HepG2 (cell line): ENCODE measurements around the gene CXCL8. TPM values are rescaled to one million over a fixed set of nuclear protein-coding genes. Genes with fewer than 3 reads are reported as not detected.

ENCODE experiments used
- ATAC-seq: fragments of 200-7000 bp; cut with Tn5 transposase; 3 replicates; pipeline ENCODE4 v1.9.1; 2020; ENCODE audit warnings: mild to moderate bottlenecking, moderate library complexity
- BruUV-seq: library from RNA; stranded (reverse); fragments of 400-500 nt; replicated peaks from 2 replicates; lab custom pipeline; 2021; lab: Mats Ljungman, UMichigan
- CTCF ChIA-PET: fragments of 300-600 bp; formaldehyde crosslinking; extraction: SDS; loops from one replicate; lab custom pipeline; 2021; ENCODE audit warnings: low total read pairs, inconsistent platforms, low intra/inter-chr PET ratio; lab: Yijun Ruan, JAX
- POLR2A ChIA-PET: fragments of 350-600 bp; sonication (Branson Sonifier 250); formaldehyde crosslinking; loops from one replicate; lab custom pipeline; 2020; ENCODE audit warnings: antibody characterized with exemption, inconsistent platforms; lab: Yijun Ruan, JAX
- DNase-seq: peaks from one replicate; pipeline ENCODE4 v3.0.0-alpha.2; 2015; ENCODE audit warnings: low spot score
- FAIRE-seq: peaks from 3 replicates; lab custom pipeline; 2011; peaks lifted over from hg19 to GRCh38; lab: Jason Lieb, UNC
- H2AFZ ChIP-seq: one replicate; pipeline ENCODE4 v1.6.1; 2011; ENCODE audit warnings: low read length, inconsistent platforms
- H3K27ac ChIP-seq: fragments of 300-600 bp; 3 replicates; pipeline ENCODE4 v1.8.0; 2011; ENCODE audit warnings: mixed run types, mild to moderate bottlenecking, mixed read lengths, low read length, inconsistent platforms; ENCODE audit not compliant: insufficient read depth; ENCODE audit errors: extremely low read length
- H3K27me3 ChIP-seq, 2 experiments: fragments of 200-600 bp in 1 of 2; 2 replicates in 1 of 2; 3 replicates in 1 of 2; pipeline versions ENCODE4 v1.6.0 to v1.8.0; 2011; ENCODE audit warnings: low read length in 2 of 2, mild to moderate bottlenecking in 2 of 2, moderate library complexity in 2 of 2, inconsistent platforms in 1 of 2; ENCODE audit not compliant: insufficient read depth in 2 of 2, control insufficient read depth in 1 of 2
- H3K36me3 ChIP-seq, 2 experiments: fragments of 200-600 bp in 1 of 2; replicated peaks in 1 of 2; 2 replicates in 1 of 2; 3 replicates in 1 of 2; pipeline versions ENCODE4 v1.5.1 to v1.8.0; 2011; ENCODE audit warnings: low read length in 2 of 2, inconsistent platforms in 1 of 2; ENCODE audit not compliant: insufficient read depth in 2 of 2, control insufficient read depth in 1 of 2
- H3K4me1 ChIP-seq: 2 replicates; pipeline ENCODE4 v1.5.1; 2012; ENCODE audit warnings: low read length, inconsistent platforms; ENCODE audit not compliant: insufficient read depth
- H3K4me2 ChIP-seq: 2 replicates; pipeline ENCODE4 v1.6.0; 2011; ENCODE audit warnings: low read depth, low read length, inconsistent platforms
- H3K4me3 ChIP-seq, 3 experiments: fragments of 200-600 bp in 1 of 3; sonication (generic), shearing (Covaris generic) in 1 of 3; replicated peaks in 1 of 3; 2 replicates each; pipeline ENCODE4 v1.5.1; 2011 to 2016; ENCODE audit warnings: low read length in 3 of 3, inconsistent platforms in 2 of 3, low read depth in 2 of 3, mild to moderate bottlenecking in 2 of 3, control low read depth in 1 of 3, mixed read lengths in 1 of 3; ENCODE audit not compliant: insufficient read depth in 1 of 3
- H3K79me2 ChIP-seq: one replicate; pipeline ENCODE4 v1.6.1; 2011; ENCODE audit warnings: low read length, inconsistent platforms; ENCODE audit not compliant: insufficient read depth
- H3K9ac ChIP-seq: 2 replicates; pipeline ENCODE4 v1.6.0; 2011; ENCODE audit warnings: mild to moderate bottlenecking, low read depth, low read length, inconsistent platforms; ENCODE audit not compliant: insufficient read depth
- H3K9me3 ChIP-seq: 2 replicates; pipeline ENCODE4 v1.5.1; 2012; ENCODE audit warnings: mild to moderate bottlenecking, low read length
- H4K20me1 ChIP-seq: 2 replicates; pipeline ENCODE4 v1.6.0; 2011; ENCODE audit warnings: inconsistent platforms, mild to moderate bottlenecking, low read length, moderate library complexity; ENCODE audit not compliant: insufficient read depth
- ATF7 ChIP-seq, 2 experiments: fragments of 450-650 bp in 1 of 2; sonication (generic) in 1 of 2; formaldehyde crosslinking in 1 of 2; IDR thresholded peaks; 2 replicates each; pipeline versions ENCODE4 v1.4.0 to v1.6.1; 2016 to 2020; ENCODE audit warnings: antibody characterized with exemption in 1 of 2, mild to moderate bottlenecking in 1 of 2, missing genetic modification reagents in 1 of 2
- CEBPB ChIP-seq: IDR thresholded peaks from 2 replicates; pipeline ENCODE4 v1.6.1; 2011; ENCODE audit warnings: low read depth, low read length, improper control_type of control experiment, borderline replicate concordance
- KAT7 ChIP-seq: IDR thresholded peaks from 2 replicates; pipeline ENCODE4 v1.6.1; 2018; ENCODE audit warnings: borderline replicate concordance, missing compliant biosample characterization
- TBX2 ChIP-seq: sonication (generic); formaldehyde crosslinking; IDR thresholded peaks from 2 replicates; pipeline ENCODE4 v1.5.0; 2020; ENCODE audit warnings: missing genetic modification reagents, mild to moderate bottlenecking, borderline replicate concordance
- TOPORS ChIP-seq: sonication (generic); formaldehyde crosslinking; IDR thresholded peaks from 2 replicates; pipeline ENCODE4 v1.8.0; 2023; ENCODE audit warnings: mild to moderate bottlenecking, missing genetic modification reagents
- ZNF335 ChIP-seq: sonication (generic); formaldehyde crosslinking; IDR thresholded peaks from 2 replicates; pipeline ENCODE4 v1.4.0; 2020; ENCODE audit warnings: missing genetic modification reagents
- WGBS: methylation state at CpG from one replicate; pipeline ENCODE4 v1.1.6; 2017; ENCODE audit warnings: low lambda C conversion rate; 5-methylcytosine and 5-hydroxymethylcytosine counted together
- in situ Hi-C: cut with HindIII; loops from 2 replicates; pipeline ENCODE4 v1.10.0; 2017; ENCODE audit warnings: low pct_unique_long_range_greater_than_20kb; ENCODE audit not compliant: extremely low pct_ligation_motif_present
- intact Hi-C: fragments of 100-400 bp; cut with micrococcal nuclease; formaldehyde crosslinking; loops from one replicate; pipeline ENCODE4 v1.10.0; 2022; ENCODE audit not compliant: unreplicated experiment
- polyA plus RNA-seq, 8 experiments: library from polyadenylated mRNA; depleted of rRNA in 3 of 8; stranded (reverse) in 7 of 8; unstranded in 1 of 8; fragments of >200 nt; fragmentation: Illumina TruSeq in 4 of 8; extraction: Trizol in 4 of 8; gene quantifications; 2 replicates each; pipeline versions ENCODE4 v1.2.1 to v1.2.3, GENCODE V29; 2011 to 2016; ENCODE audit warnings: low read depth in 4 of 8, missing spikeins in 1 of 8, mixed read lengths in 1 of 8; ENCODE audit not compliant: insufficient read depth in 1 of 8
- total RNA-seq, 5 experiments: library from RNA; depleted of rRNA; stranded (reverse); fragments of >200 nt; fragmentation: Illumina TruSeq; extraction: Trizol; gene quantifications; 2 replicates each; pipeline ENCODE4 v1.2.3, GENCODE V29; 2016; ENCODE audit warnings: low read depth in 1 of 5
- TF ChIP-seq, protein P1 (sequence below): sonication (generic); formaldehyde crosslinking; IDR thresholded peaks from 2 replicates; pipeline ENCODE4 v1.5.0; 2020; ENCODE audit warnings: mild to moderate bottlenecking, missing genetic modification reagents
- TF ChIP-seq, protein P2 (sequence below): sonication (generic); formaldehyde crosslinking; conservative IDR thresholded peaks from 2 replicates; pipeline ENCODE4 v1.4.0; 2020; ENCODE audit warnings: missing genetic modification reagents

Gene CXCL8
- total and polyA plus RNA-seq, 2 of the 13 experiments (the other 11 are each of a cell fraction or from before 2014, with no cell fraction given), result 1.8 to 7.8 TPM

DNA sequence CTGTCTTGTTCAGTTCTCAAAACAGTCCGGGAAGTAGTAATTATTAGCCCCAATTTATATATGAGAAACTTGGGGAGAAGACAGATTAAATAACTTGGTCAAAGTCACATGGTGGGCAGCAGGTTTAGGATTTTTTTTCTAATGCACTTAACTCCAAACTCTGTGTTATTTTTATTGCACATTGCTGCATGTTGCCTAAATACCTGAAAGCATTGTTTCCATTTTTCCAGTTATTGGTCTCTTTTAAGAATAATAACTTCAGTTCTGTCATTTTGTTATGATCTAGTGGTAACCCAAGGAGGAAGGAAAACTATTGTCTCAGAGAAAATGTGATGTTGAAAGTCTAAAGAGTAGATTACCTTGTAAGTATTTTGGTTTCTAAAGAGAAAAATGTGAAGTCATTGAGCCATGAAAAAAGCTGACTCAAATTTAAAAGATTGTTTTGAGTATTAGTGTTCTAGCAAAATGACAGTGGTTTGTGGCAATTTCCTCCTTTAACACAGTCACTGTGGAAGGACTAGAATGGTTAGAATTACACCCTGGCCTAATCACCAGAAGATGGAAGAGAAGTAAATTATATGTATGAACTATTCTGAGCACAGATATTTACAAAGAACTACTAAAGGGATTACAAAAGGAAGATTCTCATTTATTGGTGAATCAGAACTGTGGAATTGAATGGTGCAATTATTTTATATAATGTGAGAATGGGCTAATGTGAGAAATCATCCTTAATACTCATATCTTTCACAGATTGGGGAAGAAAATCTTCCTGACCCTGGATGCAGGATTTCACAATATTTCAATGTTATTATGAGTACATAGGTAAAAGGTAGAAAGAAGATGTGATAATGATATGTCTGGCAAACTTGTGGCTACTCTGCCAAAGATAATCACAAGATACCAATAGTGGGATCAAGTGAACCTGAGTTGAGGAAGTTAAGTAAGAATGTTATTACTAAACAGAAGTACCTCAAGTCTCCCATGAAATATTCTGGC lies 21.7 kb upstream of the CXCL8 start (continued):
- TF ChIP-seq TOPORS (CRISPR knock-in tag), result no peak
- TF ChIP-seq, protein P1, sequence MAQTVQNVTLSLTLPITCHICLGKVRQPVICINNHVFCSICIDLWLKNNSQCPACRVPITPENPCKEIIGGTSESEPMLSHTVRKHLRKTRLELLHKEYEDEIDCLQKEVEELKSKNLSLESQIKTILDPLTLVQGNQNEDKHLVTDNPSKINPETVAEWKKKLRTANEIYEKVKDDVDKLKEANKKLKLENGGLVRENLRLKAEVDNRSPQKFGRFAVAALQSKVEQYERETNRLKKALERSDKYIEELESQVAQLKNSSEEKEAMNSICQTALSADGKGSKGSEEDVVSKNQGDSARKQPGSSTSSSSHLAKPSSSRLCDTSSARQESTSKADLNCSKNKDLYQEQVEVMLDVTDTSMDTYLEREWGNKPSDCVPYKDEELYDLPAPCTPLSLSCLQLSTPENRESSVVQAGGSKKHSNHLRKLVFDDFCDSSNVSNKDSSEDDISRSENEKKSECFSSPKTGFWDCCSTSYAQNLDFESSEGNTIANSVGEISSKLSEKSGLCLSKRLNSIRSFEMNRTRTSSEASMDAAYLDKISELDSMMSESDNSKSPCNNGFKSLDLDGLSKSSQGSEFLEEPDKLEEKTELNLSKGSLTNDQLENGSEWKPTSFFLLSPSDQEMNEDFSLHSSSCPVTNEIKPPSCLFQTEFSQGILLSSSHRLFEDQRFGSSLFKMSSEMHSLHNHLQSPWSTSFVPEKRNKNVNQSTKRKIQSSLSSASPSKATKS, result no peak

DNA sequence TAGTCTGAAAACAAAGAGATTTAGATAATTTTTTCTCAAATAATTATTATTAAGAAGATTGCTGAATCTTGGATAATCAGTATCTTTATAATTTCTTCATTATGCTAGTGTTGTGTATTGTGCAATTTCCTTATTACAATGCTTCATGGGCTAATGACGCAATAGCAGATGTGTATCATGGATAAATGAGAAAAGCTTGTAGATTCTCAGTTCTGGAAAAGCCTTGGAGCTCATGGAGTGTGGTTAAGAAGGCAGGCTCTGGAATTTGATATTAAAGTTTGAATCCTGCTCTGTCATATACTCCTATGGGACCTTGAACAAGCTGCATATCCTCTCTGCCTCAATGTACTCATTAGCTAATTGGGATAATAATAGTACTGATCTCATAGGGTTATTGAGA lies 18.9 kb upstream of the CXCL8 start:
- Histone ChIP-seq H3K4me2 (no peak overlapping the region), H3K79me2 (no peaks in the 10 kb centered on the region), H4K20me1 (no peaks in the 10 kb centered on the region), H3K4me1 (no peaks in the 10 kb centered on the region), H3K9ac (no peak overlapping the region), H3K4me3 (no peak overlapping the region), H3K36me3 (no peaks in the 10 kb centered on the region), H2AFZ (no peak overlapping the region), H3K9me3 (no peaks in the 10 kb centered on the region), H3K27me3 (0 out of 5 replicates have a peak, but pooled peaks cover 0 to 4% of the 10 kb centered on the region in 2 experiments), H3K27ac (no peak overlapping the region)
- DNase-seq, result no peak
- CTCF ChIA-PET, result no interaction called here
- no TSS peak for BruUV-seq
- TF ChIP-seq KAT7 (CRISPR knock-in tag) (no peak), CEBPB (peak; percentile 77), ZNF335 (CRISPR knock-in tag) (no peak), TBX2 (CRISPR knock-in tag) (no peak), ATF7 (IDR thresholded peaks at IDR 0.05) (peak; percentile 66; the same call in 1 of the 2 replicates), ATF7 (CRISPR knock-in tag; IDR thresholded peaks at IDR 0.05) (no peak)
- TF ChIP-seq, protein P2, sequence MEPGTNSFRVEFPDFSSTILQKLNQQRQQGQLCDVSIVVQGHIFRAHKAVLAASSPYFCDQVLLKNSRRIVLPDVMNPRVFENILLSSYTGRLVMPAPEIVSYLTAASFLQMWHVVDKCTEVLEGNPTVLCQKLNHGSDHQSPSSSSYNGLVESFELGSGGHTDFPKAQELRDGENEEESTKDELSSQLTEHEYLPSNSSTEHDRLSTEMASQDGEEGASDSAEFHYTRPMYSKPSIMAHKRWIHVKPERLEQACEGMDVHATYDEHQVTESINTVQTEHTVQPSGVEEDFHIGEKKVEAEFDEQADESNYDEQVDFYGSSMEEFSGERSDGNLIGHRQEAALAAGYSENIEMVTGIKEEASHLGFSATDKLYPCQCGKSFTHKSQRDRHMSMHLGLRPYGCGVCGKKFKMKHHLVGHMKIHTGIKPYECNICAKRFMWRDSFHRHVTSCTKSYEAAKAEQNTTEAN, result no peak
- ATAC-seq, result no peak
- FAIRE-seq, result no peak
- in situ Hi-C loops (no loop called here), intact Hi-C loops (no loop called here)
- POLR2A ChIA-PET, result no interaction called here
- WGBS, result 0% methylated on average over 1 of the region's 1 CpG
